Erythroblast (primary cell): ENCODE data around the gene MCM9.
"Not testable (repeated sequence)": the region's sequence is repeated elsewhere in the genome, so short reads cannot be mapped to it uniquely, and the experiment has no call there.

Experiments used
- DNase-seq, 2 experiments: peaks; one replicate each; lab custom pipeline; 2025; lab: John Stamatoyannopoulos, UW
- GATA1 ChIP-seq: IDR thresholded peaks from 2 replicates; pipeline ENCODE4 v1.6.1; 2011; ENCODE audit warnings: low read depth, mild to moderate bottlenecking, control low read depth, low read length, moderate library complexity
- POLR2A ChIP-seq: IDR thresholded peaks from 2 replicates; pipeline ENCODE4 v1.6.1; 2011; ENCODE audit warnings: mild to moderate bottlenecking, low read length

Gene MCM9

DNA sequence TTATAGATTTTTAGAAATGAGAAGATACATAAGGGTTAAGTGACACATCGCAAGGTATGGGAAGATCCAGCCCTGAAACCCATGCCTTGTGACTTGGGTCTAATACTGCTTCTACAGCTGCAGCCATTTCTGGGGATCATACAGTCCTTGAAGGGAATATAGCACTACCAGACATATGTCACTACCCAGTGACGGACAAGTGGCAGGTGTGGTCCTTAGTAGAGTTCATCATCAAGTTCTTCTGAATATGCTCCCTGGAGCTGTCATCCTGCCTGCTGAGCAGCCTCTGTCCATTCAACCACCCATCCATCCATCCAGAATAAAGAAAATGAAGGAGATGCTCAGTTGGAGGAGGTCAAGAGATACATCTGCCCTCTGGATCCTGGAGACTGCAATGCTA is 159.6 kb downstream of the MCM9 start:
- no peak for TF ChIP-seq GATA1
- DNase-seq, result no peak

DNA sequence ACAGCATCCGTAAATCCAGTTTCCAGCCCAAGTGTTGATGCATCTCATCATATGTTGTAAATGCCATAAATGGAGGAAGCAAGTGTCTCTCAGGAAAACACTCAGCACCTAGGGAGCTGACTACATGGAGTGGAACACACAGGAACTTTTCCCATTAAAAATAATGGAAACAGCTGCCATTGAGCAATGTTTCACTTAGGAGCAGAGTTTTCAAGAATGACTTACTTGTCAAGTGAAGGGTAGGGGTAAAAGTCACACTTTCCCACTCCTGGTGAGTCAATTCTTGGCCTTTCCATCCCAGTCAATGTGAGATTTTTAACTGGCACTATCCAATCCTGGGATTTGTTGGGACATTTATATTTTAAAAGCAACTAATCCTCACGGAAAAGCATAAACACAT is 160.4 kb downstream of the MCM9 start:
- no peak for TF ChIP-seq GATA1
- no peak for TF ChIP-seq POLR2A
- DNase-seq, result no peak

DNA sequence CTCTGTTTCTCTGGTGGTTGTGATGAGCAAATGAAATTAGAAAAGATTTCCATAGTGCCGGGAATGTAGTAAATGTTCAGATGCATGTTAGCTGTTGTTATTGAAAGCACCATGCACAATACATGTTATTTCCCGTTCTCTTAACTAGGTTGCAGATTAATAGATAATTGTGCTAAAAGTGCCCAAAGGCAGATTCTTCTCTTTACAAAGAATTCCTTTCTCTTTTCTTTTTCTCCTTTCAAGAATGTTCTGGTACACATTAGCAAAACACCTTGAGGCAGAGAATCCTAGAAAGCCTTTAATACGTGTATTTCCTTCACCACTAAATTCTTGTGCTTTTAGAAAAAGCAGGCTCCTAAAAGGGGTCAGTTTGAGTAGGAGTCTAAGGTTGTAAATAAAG is 162.1 kb downstream of the MCM9 start:
- DNase-seq, result no peak
- TF ChIP-seq POLR2A (no peak), GATA1 (no peak)

DNA sequence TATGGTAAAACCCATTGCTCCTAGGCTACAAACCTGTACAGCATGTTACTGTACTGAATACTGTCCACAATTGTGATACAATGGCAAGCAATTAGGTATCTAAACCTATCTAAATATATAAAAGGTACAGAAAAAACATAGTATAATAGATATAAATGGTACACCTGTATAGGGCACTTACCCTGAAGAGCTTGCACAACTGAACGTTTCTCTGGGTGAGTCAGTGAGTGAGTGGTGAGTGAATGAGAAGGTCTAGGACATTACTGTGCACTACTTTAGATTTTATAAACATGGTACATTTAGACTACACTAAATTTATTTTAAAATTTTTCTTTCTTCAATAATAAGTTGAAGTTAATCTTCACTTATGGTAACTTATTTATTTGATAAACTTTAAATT is 163.7 kb downstream of the MCM9 start:
- DNase-seq, result no peak
- TF ChIP-seq POLR2A, result no peak
- TF ChIP-seq GATA1, result no peak

DNA sequence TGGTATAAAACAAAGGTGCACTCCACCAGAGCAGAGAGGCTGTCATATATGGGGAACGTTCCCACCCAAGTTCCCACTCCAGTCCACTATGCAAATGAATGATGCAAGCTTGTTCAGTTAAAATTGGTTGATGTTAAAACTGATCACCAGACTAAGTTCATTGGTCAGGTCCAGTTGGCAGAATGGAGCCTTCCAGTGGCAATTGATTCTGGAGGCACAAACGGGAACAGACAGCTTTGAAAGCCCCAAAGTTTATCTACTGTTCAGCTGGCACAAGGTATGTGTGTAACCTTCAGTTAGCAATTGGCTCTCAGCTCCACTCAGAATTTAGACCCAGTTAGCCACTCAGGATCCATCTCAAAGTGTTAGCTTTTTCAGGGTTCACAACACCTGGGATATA is 164.1 kb downstream of the MCM9 start:
- no peak for TF ChIP-seq POLR2A
- TF ChIP-seq GATA1, result no peak
- no peak for DNase-seq

DNA sequence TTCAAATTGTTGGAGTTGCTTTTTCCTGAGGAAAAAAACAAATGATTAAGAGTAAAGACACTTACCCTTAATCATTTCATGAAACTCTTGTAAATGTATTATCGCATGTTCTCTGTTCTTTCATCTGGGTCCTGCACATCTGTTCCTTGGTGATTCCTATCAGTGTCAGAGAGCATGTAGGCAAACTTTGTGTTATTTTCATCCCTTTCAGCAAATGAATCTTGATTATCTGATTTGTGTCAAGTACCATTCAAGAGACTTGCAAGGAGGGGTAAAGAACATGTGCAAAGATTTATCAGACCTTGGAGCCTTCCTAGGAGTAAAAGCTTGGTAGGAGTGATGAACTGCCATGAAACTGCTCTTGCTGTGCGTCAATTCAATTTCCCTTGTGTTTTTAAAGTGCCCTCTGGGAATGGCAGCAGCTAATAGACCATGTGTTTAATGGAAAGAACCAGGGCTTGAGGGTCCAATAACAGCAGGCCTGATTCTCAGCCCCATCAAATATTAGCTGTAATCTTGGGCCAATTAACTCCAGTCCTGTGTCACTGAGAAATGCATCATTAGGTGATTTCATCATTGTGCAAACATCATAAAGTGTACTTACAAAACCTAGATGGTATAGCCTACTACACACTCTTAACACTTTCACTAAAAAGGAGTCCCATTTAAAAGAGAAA is 164.7 kb downstream of the MCM9 start:
- TF ChIP-seq GATA1, result no peak
- TF ChIP-seq POLR2A, result no peak
- DNase-seq, result no peak

DNA sequence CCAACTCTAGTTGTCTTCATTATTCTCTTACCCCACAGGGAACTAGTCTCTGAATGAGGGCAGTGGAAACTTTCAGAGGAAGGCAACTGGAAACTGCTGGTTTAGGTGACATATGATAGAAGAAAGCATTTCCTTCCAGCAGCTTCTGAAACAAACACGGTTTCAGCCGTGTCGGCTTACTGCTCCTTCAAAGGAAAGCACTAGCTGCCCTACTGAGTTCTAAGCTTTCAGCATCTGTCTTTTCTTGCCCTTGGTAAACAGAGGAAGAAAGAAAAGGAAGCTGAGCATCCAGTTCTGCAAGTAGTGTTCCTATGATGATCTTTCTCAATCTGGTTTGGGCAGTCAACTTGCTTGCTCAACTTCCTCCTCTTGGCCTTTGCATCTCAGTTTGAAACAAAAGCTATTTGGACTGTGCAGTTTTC is 166.0 kb downstream of the MCM9 start:
- TF ChIP-seq GATA1, result no peak
- no peak for DNase-seq

DNA sequence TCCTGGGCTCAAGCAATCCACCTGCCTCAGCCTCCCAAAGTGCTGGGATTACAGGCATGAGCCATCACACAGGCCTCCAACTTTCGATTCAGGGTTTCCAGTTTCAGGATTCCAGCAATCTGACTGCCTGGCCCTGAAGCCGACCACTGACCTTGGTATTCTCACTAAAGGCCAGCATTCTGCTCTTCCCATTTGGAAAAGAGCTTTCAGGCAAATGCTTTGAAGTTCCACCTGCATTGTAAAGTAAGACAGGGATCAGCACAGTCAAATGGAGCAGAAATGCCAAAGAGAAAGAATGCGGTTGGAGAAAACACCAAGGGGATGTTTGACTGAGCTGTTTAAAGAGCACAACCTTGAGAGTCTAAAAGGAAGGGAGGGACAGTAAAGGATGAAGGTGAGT is 166.5 kb downstream of the MCM9 start:
- no peak for DNase-seq
- TF ChIP-seq POLR2A (no peak), GATA1 (no peak)

DNA sequence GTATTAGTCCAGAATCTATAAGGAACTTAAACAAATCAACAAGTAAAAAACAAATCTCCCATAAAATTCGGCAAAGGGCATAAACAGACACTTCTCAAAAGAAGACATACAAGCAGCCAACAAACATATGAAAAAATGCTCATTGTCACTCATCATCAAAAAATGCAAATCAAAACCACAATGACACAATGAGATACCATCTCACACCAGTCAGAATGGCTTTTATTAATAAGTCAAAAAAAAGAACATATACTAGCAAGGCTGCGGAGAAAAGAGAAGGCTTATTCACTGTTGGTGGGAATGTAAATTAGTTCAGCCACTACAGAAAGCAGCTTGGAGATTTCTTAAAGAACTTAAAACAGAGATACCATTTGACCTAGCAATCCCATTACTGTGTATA is 169.6 kb downstream of the MCM9 start:
- DNase-seq, result not testable (repeated sequence)

DNA sequence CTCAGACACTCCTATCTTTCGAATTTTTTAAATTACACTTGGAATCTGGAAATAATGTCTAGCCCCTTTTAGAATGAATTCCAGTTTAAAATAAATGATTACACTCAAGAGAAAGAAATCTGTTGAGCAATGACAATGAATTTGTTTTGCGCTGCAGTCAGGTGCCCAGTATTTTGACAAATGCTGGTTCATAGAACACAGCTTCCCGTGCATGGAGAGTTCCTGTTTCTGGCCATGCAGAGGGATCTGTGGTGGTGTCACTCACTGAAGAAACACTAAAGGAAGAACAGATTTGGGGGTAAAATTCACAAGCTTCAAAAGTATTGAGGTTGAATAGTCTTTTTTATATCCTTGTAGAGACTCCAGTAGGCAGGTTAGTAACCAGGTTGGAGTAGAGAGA is 170.2 kb downstream of the MCM9 start:
- no peak for DNase-seq
- TF ChIP-seq GATA1 (no peak), POLR2A (no peak)
